ENCODE measurements around the gene RABEP1. TPM values are rescaled to one million over a fixed set of nuclear protein-coding genes. Genes with fewer than 3 reads are reported as not detected.
A peak's percentile ranks its signal among the peaks of the same experiment; 100 is the strongest.
"Not testable (repeated sequence)": the region's sequence is repeated elsewhere in the genome, so short reads cannot be mapped to it uniquely, and the experiment has no call there.

RABEP1 gene
- total RNA-seq, 1 donor from 2014 or later, result 37.5 TPM

DNA sequence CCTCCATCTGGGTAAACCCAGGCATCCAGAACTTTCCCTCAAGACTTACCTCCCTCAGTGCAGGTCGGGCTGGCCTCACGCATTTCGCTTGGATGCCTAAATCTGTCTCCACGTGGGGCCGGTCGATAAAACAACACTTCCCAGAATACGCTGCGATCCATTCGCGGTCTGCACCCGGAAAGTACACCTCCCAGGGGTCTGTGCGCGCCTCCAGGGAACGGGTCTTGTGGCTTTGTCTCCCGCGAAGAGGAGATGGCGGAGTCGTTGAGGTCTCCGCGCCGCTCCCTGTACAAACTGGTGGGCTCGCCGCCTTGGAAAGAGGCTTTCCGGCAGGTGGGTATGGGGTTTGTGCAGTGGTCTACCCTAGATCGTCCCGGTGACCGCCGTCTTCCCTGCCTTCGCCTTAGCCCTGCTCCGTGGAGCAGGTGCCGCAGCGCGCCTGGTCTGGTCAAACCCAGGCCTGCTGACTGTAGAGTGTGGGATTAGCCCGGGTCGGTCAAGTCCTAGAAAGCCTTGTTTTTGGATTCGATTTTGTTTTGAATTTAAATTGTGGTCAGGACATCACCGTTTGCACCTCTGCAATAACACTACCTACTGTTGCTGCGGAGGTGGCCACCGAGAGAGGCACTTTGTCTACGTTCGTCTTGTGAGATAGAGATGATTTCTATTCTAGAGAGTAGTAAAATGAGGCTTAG is 138.0 kb downstream of the RABEP1 start, which contains the start of gene RPAIN:
RPAIN (plus strand) TSS at position 224 of the 695 bp plus-strand sequence; CDS start at position 253, 29 bp downstream.
- peak; percentile 89 to 90 for DNase-seq (ENCODE audit: low read depth in 2 of 2)

DNA sequence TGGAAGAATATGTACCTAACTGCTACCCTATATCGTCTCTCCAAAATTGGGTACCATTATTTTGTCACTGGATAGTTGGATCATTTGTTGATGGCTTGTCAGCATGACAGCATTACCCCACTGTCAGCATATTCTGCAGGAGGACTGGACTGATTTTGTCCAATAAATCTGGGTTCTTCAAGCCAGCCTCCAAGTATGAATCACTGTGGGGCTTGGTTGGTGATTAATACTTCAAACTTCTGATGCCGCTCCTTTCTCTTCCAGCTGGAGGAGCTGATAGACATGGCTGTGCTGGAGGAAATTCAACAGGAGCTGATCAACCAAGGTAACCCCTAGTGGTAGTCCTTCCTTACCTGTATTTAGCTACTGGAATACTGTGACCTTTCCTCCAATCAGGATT is 140.4 kb downstream of the RABEP1 start:
- peak in 1 of 2 donors; percentile 60 for DNase-seq (ENCODE audit: low read depth in 2 of 2)

GRCh38 chr17:5424909-5425308 is 142.8 kb downstream of the RABEP1 start:
- no peak for DNase-seq (ENCODE audit: low read depth in 2 of 2)

DNA sequence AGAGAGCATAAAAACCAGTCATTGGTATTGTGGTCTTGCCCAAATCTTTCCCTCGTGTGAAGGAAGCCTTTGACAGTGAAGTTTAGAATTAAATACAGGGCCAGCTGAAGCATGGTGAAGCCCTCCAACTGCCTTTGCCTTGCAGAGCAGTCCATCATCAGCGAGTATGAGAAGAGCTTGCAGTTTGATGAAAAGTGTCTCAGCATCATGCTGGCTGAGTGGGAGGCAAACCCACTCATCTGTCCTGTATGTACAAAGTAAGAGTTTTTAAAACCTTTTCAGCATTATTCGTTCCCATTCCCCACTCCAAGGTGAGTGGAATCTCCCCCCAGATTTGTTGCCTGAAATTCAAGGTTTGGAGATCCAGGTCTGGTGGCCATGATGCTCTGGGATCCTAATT is 143.7 kb downstream of the RABEP1 start:
- no peak for DNase-seq (ENCODE audit: low read depth in 2 of 2)

DNA sequence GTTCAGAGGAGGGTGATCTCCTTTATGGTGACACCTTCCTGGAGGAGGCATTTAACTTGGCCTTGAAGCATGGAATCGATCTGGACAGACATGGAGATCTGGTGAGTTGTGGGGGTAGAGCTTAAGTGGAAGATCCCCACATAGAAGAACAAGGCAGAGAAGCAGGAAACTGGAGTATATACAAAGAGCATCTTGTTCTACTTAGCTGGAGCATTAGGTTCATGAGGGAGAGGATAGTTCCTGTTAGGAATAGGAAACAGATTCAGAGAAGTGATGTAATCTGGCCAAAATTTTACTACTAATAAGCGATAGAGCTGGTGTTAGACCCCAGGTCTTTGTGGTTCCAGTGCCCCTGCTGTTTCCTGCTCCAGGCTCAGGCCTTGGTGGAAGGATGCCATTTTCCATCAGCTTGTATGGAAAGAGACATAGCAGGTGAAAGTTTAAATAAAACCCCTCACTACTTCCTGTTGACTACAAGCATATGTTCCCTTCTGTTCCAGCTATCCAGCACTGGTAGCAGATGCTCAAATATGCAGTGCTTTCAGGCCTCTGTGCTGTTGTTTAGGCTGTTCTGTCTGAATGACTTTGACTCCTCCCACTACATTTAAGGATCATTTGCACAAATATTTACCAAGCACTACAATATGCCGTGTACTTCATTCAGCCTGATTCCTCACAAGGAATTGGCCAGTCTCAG is 147.3 kb downstream of the RABEP1 start:
- peak; percentile 48 to 92 for DNase-seq (ENCODE audit: low read depth in 2 of 2)

- DNase-seq (ENCODE audit: low read depth in 2 of 2), result no peak
Measured at GRCh38 chr17:5430413-5430999, 148.4 kb downstream of the RABEP1 start.

DNA sequence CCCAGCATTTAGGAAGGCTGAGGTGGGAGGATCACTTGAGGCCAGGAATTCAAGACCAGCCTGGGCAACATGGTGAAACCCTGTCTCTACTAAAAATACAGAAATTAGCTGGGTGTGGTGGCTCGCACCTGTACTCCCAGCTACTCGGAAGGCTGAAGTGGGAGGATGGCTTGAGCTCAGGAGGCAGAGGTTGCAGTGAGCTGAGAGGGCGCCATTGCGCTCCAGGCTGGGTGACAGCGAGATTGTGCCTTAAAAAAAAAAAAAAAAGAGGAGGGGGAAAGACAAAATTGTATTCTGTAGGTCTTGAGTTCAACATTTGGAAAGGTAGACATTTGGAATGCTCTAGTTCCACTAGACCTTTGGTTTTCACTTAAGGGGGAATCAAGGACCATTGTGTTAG is 149.2 kb downstream of the RABEP1 start:
- not testable (repeated sequence) for DNase-seq (ENCODE audit: low read depth in 2 of 2)

- no peak for DNase-seq (ENCODE audit: low read depth in 2 of 2)
Measured at GRCh38 chr17:5431949-5432556, 150.0 kb downstream of the RABEP1 start.

DNA sequence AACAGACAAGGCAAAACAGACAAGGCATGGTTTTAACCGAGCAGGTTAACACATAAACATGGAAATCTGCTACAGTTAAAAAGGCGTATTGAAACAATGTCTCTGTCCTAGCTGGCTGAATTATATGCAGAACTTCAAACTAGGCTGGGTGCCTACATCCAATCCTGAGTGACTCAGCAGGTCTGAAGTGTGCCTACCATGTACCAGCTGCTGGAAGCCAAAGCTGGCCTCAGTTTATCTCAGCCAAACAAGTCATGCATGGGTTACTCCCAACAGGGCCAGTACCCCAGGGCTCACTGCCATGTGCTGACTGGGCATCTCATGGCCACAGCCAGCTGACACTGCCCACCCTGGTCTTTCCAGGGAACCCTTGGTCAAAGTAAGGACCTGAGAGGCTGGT is 152.9 kb downstream of the RABEP1 start:
- DNase-seq (ENCODE audit: low read depth in 2 of 2), result no peak

Other genes with a start within 250 kb of the RABEP1 start
- under 0.01 and 0.22 TPM in 2 replicates for gene SLC52A1, start 246.9 kb upstream of the RABEP1 start, total RNA-seq
- 0.87 and 1.8 TPM in 2 replicates for gene ZFP3, start 203.8 kb upstream of the RABEP1 start, total RNA-seq
- 4.6 and 4.8 TPM in 2 replicates for gene ZNF232, start 170.4 kb upstream of the RABEP1 start, total RNA-seq
- under 0.01 TPM in 1 of 2 replicates, not detected in the other for gene USP6, start 166.3 kb upstream of the RABEP1 start, total RNA-seq
- 1.7 and 2.0 TPM in 2 replicates for gene ZNF594, start 90.4 kb upstream of the RABEP1 start, total RNA-seq
- not detected in 2 replicates for gene SCIMP, start 47.4 kb upstream of the RABEP1 start, total RNA-seq
- 60.3 and 75.4 TPM in 2 replicates for gene NUP88, start 137.4 kb downstream of the RABEP1 start, total RNA-seq
- 33.3 and 45.6 TPM in 2 replicates for gene RPAIN, start 137.9 kb downstream of the RABEP1 start, total RNA-seq
- 166 and 208 TPM in 2 replicates for gene C1QBP, start 156.9 kb downstream of the RABEP1 start, total RNA-seq
- gene DHX33, start 186.7 kb downstream of the RABEP1 start, total RNA-seq, result 7.4 and 9.7 TPM in 2 replicates
- 13.1 and 20.2 TPM in 2 replicates for gene DERL2, start 203.9 kb downstream of the RABEP1 start, total RNA-seq
- gene MIS12, start 204.3 kb downstream of the RABEP1 start, total RNA-seq, result 9.6 and 14.3 TPM in 2 replicates